GM23338 (cell line): ENCODE measurements around the gene MT2A. TPM values are rescaled to one million over a fixed set of nuclear protein-coding genes. Genes with fewer than 3 reads are reported as not detected.

Experiments
- ATAC-seq: fragments of 200-7000 bp; cut with Tn5 transposase; 3 replicates; pipeline ENCODE4 v1.9.1; 2020
- DNase-seq: peaks from one replicate; pipeline ENCODE4 v3.0.0-alpha.2; 2015; ENCODE audit warnings: low spot score
- H2AFZ ChIP-seq: fragments of 200-600 bp; sonication (generic); 2 replicates; pipeline ENCODE4 v1.8.0; 2016; ENCODE audit warnings: antibody characterized with exemption, mild to moderate bottlenecking, moderate library complexity
- H3F3A ChIP-seq: fragments of 200-600 bp; sonication (generic); replicated peaks from 2 replicates; pipeline ENCODE4 v1.8.0; 2017; ENCODE audit warnings: antibody characterized with exemption, mixed run types, low read depth
- H3K27ac ChIP-seq: fragments of 200-600 bp; sonication (generic); 2 replicates; pipeline ENCODE4 v1.6.1; 2016; ENCODE audit warnings: low read depth
- H3K27me3 ChIP-seq: fragments of 200-600 bp; sonication (generic); 2 replicates; pipeline ENCODE4 v1.8.0; 2016; ENCODE audit warnings: mild to moderate bottlenecking, mixed run types, moderate library complexity; ENCODE audit not compliant: insufficient read depth
- H3K36me3 ChIP-seq: fragments of 200-600 bp; sonication (generic); 2 replicates; pipeline ENCODE4 v1.8.0; 2016; ENCODE audit warnings: mild to moderate bottlenecking; ENCODE audit not compliant: insufficient read depth
- H3K4me1 ChIP-seq: fragments of 200-600 bp; sonication (generic); 2 replicates; pipeline ENCODE4 v1.8.0; 2016; ENCODE audit warnings: mild to moderate bottlenecking, moderate library complexity; ENCODE audit not compliant: insufficient read depth
- H3K4me2 ChIP-seq: fragments of 200-600 bp; sonication (generic); 2 replicates; pipeline ENCODE4 v1.7.1; 2017; ENCODE audit warnings: mixed run types
- H3K4me3 ChIP-seq: fragments of 200-600 bp; sonication (generic); 2 replicates; pipeline ENCODE4 v1.6.1; 2016; ENCODE audit warnings: mixed run types
- H3K79me2 ChIP-seq: fragments of 200-600 bp; sonication (generic); replicated peaks from 2 replicates; pipeline ENCODE4 v1.8.0; 2017; ENCODE audit warnings: mild to moderate bottlenecking; ENCODE audit not compliant: insufficient read depth
- H3K9me2 ChIP-seq: fragments of 200-600 bp; sonication (generic); 2 replicates; pipeline ENCODE4 v1.8.0; 2017; ENCODE audit not compliant: insufficient read depth
- H4K20me1 ChIP-seq: fragments of 200-600 bp; sonication (generic); replicated peaks from 2 replicates; pipeline ENCODE4 v1.8.0; 2017; ENCODE audit warnings: mild to moderate bottlenecking; ENCODE audit not compliant: insufficient read depth
- H3K27ac Mint-ChIP-seq: 2 replicates; pipeline ENCODE4 v1.8.0; 2020; ENCODE audit warnings: inconsistent platforms, mild to moderate bottlenecking, moderate library complexity, mixed read lengths
- H3K27me3 Mint-ChIP-seq: 3 replicates; pipeline ENCODE4 v1.8.0; 2022; ENCODE audit warnings: low read depth, mild to moderate bottlenecking, moderate library complexity, mixed read lengths, inconsistent platforms; ENCODE audit not compliant: insufficient read depth, poor library complexity
- H3K36me3 Mint-ChIP-seq: 3 replicates; pipeline ENCODE4 v1.8.0; 2021; ENCODE audit warnings: low read depth, mild to moderate bottlenecking, inconsistent platforms, moderate library complexity, mixed read lengths
- H3K4me1 Mint-ChIP-seq: 3 replicates; pipeline ENCODE4 v1.8.0; 2020; ENCODE audit warnings: mild to moderate bottlenecking, inconsistent platforms, mixed read lengths
- H3K4me3 Mint-ChIP-seq: 3 replicates; pipeline ENCODE4 v1.8.0; 2021; ENCODE audit warnings: moderate library complexity, mild to moderate bottlenecking, inconsistent platforms, mixed read lengths
- H3K9me3 Mint-ChIP-seq: 3 replicates; pipeline ENCODE4 v1.8.0; 2020; ENCODE audit warnings: moderate library complexity, mild to moderate bottlenecking, inconsistent platforms, mixed read lengths
- EZH2phosphoT487 ChIP-seq: fragments of 200-600 bp; sonication (generic); IDR thresholded peaks from one replicate; pipeline ENCODE4 v1.8.1; 2018; ENCODE audit warnings: antibody characterized with exemption; ENCODE audit not compliant: unreplicated experiment
- JUNB ChIP-seq: IDR thresholded peaks from one replicate; pipeline ENCODE4 v1.6.1; 2016; ENCODE audit warnings: antibody characterized with exemption; ENCODE audit not compliant: unreplicated experiment
- ZNF331 ChIP-seq: fragments of 250-450 bp; sonication (Bioruptor Pico); IDR thresholded peaks from 2 replicates; pipeline ENCODE4 v1.5.0; 2020; ENCODE audit warnings: low read depth, mild to moderate bottlenecking, moderate library complexity
- polyA plus RNA-seq: library from polyadenylated mRNA; unstranded; fragments of >200 nt; fragmentation: Nextera tagmentation; extraction: Ambion mirVana; gene quantifications from 2 replicates; pipeline ENCODE4 v1.2.1, GENCODE V29; 2016
- total RNA-seq: library from RNA; depleted of rRNA; stranded (reverse); fragments of >200 nt; shearing (Covaris generic); gene quantifications from 2 replicates; pipeline ENCODE4 v1.2.3, GENCODE V29; 2014
- TF ChIP-seq, protein P1 (sequence below): IDR thresholded peaks from one replicate; pipeline ENCODE4 v1.6.1; 2018; ENCODE audit warnings: antibody characterized with exemption; ENCODE audit not compliant: unreplicated experiment
- TF ChIP-seq, protein P2 (sequence below): IDR thresholded peaks from 2 replicates; pipeline ENCODE4 v1.6.1; 2016; ENCODE audit warnings: antibody characterized with exemption
- TF ChIP-seq, protein P3 (sequence below), 2 experiments: fragments of 200-600 bp in 1 of 2; sonication (generic) in 1 of 2; conservative IDR thresholded peaks; 2 replicates each; pipeline versions ENCODE4 v1.5.1 to v1.6.1; 2016 to 2017; ENCODE audit warnings: antibody characterized with exemption in 2 of 2, low read depth in 2 of 2, mild to moderate bottlenecking in 2 of 2, moderate library complexity in 1 of 2

The MT2A gene
- total and polyA plus RNA-seq, 2 experiments from 2014 or later, result 13.9 to 243 TPM

DNA sequence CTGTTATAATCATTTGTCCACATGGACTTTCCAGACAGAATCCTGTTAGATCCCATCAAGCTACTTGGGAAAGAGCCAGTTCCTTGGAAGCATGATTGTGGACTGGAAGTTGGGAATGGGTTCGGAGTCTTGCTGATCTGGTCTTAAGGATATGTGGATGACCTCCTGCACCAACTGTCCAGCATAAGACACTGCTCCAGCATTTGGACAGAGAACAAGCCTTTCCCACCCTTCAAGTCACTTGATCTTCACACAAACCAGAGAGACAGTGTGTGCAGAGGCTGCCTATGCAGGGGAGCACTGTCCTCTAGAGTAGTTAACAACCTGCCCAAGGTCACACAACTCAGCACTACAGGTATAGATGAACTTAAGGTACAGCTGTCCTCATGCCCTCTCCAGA, 37.5 kb downstream of the MT2A start:
- no peak for DNase-seq
- TF ChIP-seq EZH2phosphoT487 (no peak), JUNB (no peak)
- TF ChIP-seq, protein P1, sequence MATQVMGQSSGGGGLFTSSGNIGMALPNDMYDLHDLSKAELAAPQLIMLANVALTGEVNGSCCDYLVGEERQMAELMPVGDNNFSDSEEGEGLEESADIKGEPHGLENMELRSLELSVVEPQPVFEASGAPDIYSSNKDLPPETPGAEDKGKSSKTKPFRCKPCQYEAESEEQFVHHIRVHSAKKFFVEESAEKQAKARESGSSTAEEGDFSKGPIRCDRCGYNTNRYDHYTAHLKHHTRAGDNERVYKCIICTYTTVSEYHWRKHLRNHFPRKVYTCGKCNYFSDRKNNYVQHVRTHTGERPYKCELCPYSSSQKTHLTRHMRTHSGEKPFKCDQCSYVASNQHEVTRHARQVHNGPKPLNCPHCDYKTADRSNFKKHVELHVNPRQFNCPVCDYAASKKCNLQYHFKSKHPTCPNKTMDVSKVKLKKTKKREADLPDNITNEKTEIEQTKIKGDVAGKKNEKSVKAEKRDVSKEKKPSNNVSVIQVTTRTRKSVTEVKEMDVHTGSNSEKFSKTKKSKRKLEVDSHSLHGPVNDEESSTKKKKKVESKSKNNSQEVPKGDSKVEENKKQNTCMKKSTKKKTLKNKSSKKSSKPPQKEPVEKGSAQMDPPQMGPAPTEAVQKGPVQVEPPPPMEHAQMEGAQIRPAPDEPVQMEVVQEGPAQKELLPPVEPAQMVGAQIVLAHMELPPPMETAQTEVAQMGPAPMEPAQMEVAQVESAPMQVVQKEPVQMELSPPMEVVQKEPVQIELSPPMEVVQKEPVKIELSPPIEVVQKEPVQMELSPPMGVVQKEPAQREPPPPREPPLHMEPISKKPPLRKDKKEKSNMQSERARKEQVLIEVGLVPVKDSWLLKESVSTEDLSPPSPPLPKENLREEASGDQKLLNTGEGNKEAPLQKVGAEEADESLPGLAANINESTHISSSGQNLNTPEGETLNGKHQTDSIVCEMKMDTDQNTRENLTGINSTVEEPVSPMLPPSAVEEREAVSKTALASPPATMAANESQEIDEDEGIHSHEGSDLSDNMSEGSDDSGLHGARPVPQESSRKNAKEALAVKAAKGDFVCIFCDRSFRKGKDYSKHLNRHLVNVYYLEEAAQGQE, result no peak
- TF ChIP-seq, protein P2, sequence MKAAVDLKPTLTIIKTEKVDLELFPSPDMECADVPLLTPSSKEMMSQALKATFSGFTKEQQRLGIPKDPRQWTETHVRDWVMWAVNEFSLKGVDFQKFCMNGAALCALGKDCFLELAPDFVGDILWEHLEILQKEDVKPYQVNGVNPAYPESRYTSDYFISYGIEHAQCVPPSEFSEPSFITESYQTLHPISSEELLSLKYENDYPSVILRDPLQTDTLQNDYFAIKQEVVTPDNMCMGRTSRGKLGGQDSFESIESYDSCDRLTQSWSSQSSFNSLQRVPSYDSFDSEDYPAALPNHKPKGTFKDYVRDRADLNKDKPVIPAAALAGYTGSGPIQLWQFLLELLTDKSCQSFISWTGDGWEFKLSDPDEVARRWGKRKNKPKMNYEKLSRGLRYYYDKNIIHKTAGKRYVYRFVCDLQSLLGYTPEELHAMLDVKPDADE, result no peak
- TF ChIP-seq, protein P3, sequence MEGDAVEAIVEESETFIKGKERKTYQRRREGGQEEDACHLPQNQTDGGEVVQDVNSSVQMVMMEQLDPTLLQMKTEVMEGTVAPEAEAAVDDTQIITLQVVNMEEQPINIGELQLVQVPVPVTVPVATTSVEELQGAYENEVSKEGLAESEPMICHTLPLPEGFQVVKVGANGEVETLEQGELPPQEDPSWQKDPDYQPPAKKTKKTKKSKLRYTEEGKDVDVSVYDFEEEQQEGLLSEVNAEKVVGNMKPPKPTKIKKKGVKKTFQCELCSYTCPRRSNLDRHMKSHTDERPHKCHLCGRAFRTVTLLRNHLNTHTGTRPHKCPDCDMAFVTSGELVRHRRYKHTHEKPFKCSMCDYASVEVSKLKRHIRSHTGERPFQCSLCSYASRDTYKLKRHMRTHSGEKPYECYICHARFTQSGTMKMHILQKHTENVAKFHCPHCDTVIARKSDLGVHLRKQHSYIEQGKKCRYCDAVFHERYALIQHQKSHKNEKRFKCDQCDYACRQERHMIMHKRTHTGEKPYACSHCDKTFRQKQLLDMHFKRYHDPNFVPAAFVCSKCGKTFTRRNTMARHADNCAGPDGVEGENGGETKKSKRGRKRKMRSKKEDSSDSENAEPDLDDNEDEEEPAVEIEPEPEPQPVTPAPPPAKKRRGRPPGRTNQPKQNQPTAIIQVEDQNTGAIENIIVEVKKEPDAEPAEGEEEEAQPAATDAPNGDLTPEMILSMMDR (conservative IDR thresholded peaks at IDR 0.05; ENCODE audit: low read depth in 2 of 2), result no peak
- Mint-ChIP-seq H3K36me3 (no peaks in the 10 kb centered on the region), H3K4me1 (peaks cover 30% of the 10 kb centered on the region), H3K27me3 (peaks cover 85% of the 10 kb centered on the region), H3K9me3 (no peaks in the 10 kb centered on the region), H3K27ac (no peak overlapping the region), H3K4me3 (no peak overlapping the region)
- H3K4me3 ChIP-seq, result no peak overlapping the region
- no peak for ATAC-seq
- peaks cover 98% of the 10 kb centered on the region for H3K27me3 ChIP-seq
- H3K4me2 ChIP-seq, result no peak overlapping the region
- no peaks in the 10 kb centered on the region for H4K20me1 ChIP-seq
- H2AFZ ChIP-seq, result no peak overlapping the region
- no peak overlapping the region for H3K27ac ChIP-seq
- no peaks in the 10 kb centered on the region for H3K79me2 ChIP-seq
- H3K36me3 ChIP-seq, result no peaks in the 10 kb centered on the region
- H3K9me2 ChIP-seq, result no peaks in the 10 kb centered on the region
- 0 out of 2 replicates have a peak, but pooled peaks cover 6% of the 10 kb centered on the region for H3F3A ChIP-seq
- peaks cover 12% of the 10 kb centered on the region; the same call in 1 of the 2 replicates for H3K4me1 ChIP-seq

DNA sequence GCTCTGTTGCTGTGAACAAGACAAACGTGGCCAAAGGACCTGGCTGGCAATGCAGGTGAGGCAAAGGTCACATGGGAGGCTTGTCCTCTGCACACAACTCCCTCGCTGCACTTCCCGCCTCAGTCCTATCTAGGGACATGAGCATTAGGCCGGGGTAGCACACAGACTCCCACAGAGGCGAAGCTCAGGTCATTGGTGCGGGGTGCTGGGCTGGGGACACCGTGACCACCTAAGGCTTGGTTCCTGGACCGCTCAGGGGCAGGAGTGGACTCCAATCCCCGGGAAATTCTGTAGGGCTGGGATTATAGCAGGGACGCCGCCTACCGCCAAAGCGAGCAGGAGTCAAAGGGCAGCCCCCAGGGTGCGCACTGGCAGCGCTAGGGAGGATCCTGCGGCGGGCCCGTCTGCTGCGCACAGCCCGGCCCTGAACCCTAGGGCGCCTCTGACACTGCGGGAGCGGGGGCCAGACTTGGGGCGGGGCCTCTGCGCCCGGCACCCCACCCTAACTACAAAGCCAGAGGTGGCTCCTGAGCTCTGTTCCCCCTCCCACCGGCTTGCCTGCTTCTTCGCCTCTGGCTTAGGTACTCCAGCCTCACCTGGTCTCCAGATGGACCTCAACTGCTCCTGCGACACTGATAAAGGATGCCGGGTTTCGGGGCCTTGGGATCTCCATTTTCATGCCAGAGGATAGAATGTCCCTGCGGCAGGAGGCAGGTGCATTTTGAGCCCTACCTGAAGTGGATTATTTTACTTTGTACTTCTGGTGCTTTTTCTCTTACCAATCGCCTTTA, 39.5 kb downstream of the MT2A start:
- H3K27ac ChIP-seq, result no peak overlapping the region
- ATAC-seq (peak; percentile 75), DNase-seq (peak; percentile 67)
- peaks cover 82% of the 10 kb centered on the region for H3K27me3 ChIP-seq
- H3F3A ChIP-seq, result 0 out of 2 replicates have a peak, but pooled peaks cover 2% of the 10 kb centered on the region
- peaks cover 7% of the 10 kb centered on the region; the same call in 1 of the 2 replicates for H3K4me1 ChIP-seq
- TF ChIP-seq, protein P3 (conservative IDR thresholded peaks at IDR 0.05; ENCODE audit: low read depth in 2 of 2), result peak in 1 of 2 experiments; percentile 57; a peak in 2 of 4 replicates
- no peak for TF ChIP-seq ZNF331 (CRISPR knock-in tag)
- H3K9me2 ChIP-seq, result no peaks in the 10 kb centered on the region
- H3K27ac Mint-ChIP-seq, result no peak overlapping the region
- H3K4me2 ChIP-seq, result peak overlapping the region; percentile 83
- H3K79me2 ChIP-seq, result no peaks in the 10 kb centered on the region
- H3K36me3 Mint-ChIP-seq, result no peaks in the 10 kb centered on the region
- no peaks in the 10 kb centered on the region for H4K20me1 ChIP-seq
- H3K9me3 Mint-ChIP-seq, result no peaks in the 10 kb centered on the region
- H3K36me3 ChIP-seq, result no peaks in the 10 kb centered on the region
- peaks cover 16% of the 10 kb centered on the region; the same call in 2 of the 3 replicates for H3K4me1 Mint-ChIP-seq
- H3K4me3 Mint-ChIP-seq, result peak overlapping the region; percentile 54; the same call in 2 of the 3 replicates
- H3K4me3 ChIP-seq, result peak overlapping the region; percentile 49
- H3K27me3 Mint-ChIP-seq, result peaks cover 83% of the 10 kb centered on the region
- peak overlapping the region; percentile 99 for H2AFZ ChIP-seq
